ENCODE data around the gene ULK4.
"Not testable (repeated sequence)": the region's sequence is repeated elsewhere in the genome, so short reads cannot be mapped to it uniquely, and the experiment has no call there.

ULK4 gene

GRCh38 chr3:41404582-41404981 lies 557.3 kb downstream of the ULK4 start:
- no peak for DNase-seq (ENCODE audit: insufficient read length, low spot score)

GRCh38 chr3:41394896-41395295 lies 567.0 kb downstream of the ULK4 start:
- DNase-seq (ENCODE audit: insufficient read length, low spot score) (no peak), FAIRE-seq (no peak)

More at GRCh38 chr3:41404582-41404981, 557.3 kb downstream of the ULK4 start:
- FAIRE-seq: no peak

GRCh38 chr3:41370765-41371535 lies 591.0 kb downstream of the ULK4 start:
- FAIRE-seq; DNase-seq (ENCODE audit: insufficient read length, low spot score): not testable (repeated sequence)

- DNase-seq (ENCODE audit: insufficient read length, low spot score) (no peak), FAIRE-seq (no peak)
These were observed 591.6 kb downstream of the ULK4 start for GRCh38 chr3:41370307-41370706.

GRCh38 chr3:41369838-41370237 lies 592.1 kb downstream of the ULK4 start:
- no peak for FAIRE-seq

GRCh38 chr3:41365973-41366372 lies 595.9 kb downstream of the ULK4 start:
- FAIRE-seq: no peak
- DNase-seq (ENCODE audit: insufficient read length, low spot score): no peak

More at GRCh38 chr3:41369838-41370237, 592.1 kb downstream of the ULK4 start:
- no peak for DNase-seq (ENCODE audit: insufficient read length, low spot score)

GRCh38 chr3:41364736-41365135 lies 597.2 kb downstream of the ULK4 start:
- FAIRE-seq (no peak), DNase-seq (ENCODE audit: insufficient read length, low spot score) (no peak)

GRCh38 chr3:41363830-41364523 lies 597.9 kb downstream of the ULK4 start:
- DNase-seq (ENCODE audit: insufficient read length, low spot score) (no peak), FAIRE-seq (no peak)

- FAIRE-seq (no peak), DNase-seq (ENCODE audit: insufficient read length, low spot score) (no peak)
These were observed 599.0 kb downstream of the ULK4 start for GRCh38 chr3:41362638-41363559.

- FAIRE-seq (no peak), DNase-seq (ENCODE audit: insufficient read length, low spot score) (no peak)
These were observed 604.6 kb downstream of the ULK4 start for GRCh38 chr3:41357271-41357670.

- DNase-seq (ENCODE audit: insufficient read length, low spot score) (no peak), FAIRE-seq (no peak)
These were observed 605.1 kb downstream of the ULK4 start for GRCh38 chr3:41356775-41357174.

- no peak for FAIRE-seq
These were observed 609.4 kb downstream of the ULK4 start for GRCh38 chr3:41352510-41352909.

GRCh38 chr3:41350441-41350840 lies 611.5 kb downstream of the ULK4 start:
- FAIRE-seq: no peak
- DNase-seq (ENCODE audit: insufficient read length, low spot score): no peak

More at GRCh38 chr3:41352510-41352909, 609.4 kb downstream of the ULK4 start:
- DNase-seq (ENCODE audit: insufficient read length, low spot score): no peak

GRCh38 chr3:41348401-41348800 lies 613.5 kb downstream of the ULK4 start:
- FAIRE-seq (no peak), DNase-seq (ENCODE audit: insufficient read length, low spot score) (no peak)

GRCh38 chr3:41346698-41347270 lies 615.1 kb downstream of the ULK4 start:
- FAIRE-seq (no peak), DNase-seq (ENCODE audit: insufficient read length, low spot score) (no peak)

GRCh38 chr3:41345788-41346187 lies 616.1 kb downstream of the ULK4 start:
- FAIRE-seq (no peak), DNase-seq (ENCODE audit: insufficient read length, low spot score) (no peak)

- no peak for FAIRE-seq
- no peak for DNase-seq (ENCODE audit: insufficient read length, low spot score)
These were observed 622.1 kb downstream of the ULK4 start for GRCh38 chr3:41339758-41340157.

GRCh38 chr3:41338276-41338675 lies 623.6 kb downstream of the ULK4 start:
- no peak for DNase-seq (ENCODE audit: insufficient read length, low spot score)
- FAIRE-seq: no peak

- DNase-seq (ENCODE audit: insufficient read length, low spot score) (no peak), FAIRE-seq (no peak)
These were observed 627.5 kb downstream of the ULK4 start for GRCh38 chr3:41334426-41334825.

- DNase-seq (ENCODE audit: insufficient read length, low spot score): no peak
- no peak for FAIRE-seq
These were observed 630.9 kb downstream of the ULK4 start for GRCh38 chr3:41331041-41331440.

GRCh38 chr3:41330465-41330864 lies 631.4 kb downstream of the ULK4 start:
- DNase-seq (ENCODE audit: insufficient read length, low spot score) (no peak), FAIRE-seq (no peak)
